ENCODE results near the gene EXO1.

DNA sequence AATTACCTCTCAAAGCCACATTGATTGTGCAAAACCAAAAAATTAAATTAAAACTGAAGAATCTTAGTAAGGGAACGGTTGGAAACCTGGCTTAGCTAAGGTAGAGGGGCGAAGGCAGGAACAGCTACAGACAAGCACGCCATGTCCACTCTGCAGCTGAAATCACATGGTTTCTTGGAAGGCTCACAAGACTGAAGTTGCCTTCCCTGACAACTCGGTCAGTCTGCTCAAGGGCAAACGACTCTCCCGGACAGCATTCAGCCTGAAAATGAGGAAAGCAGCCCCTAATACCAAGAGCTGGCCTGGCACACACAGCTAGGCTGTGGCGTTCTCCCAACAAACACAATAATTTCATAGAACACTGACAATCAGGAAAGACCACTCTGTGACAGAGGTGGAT is 86.9 kb downstream of the EXO1 start:
- TF ChIP-seq, protein P1, sequence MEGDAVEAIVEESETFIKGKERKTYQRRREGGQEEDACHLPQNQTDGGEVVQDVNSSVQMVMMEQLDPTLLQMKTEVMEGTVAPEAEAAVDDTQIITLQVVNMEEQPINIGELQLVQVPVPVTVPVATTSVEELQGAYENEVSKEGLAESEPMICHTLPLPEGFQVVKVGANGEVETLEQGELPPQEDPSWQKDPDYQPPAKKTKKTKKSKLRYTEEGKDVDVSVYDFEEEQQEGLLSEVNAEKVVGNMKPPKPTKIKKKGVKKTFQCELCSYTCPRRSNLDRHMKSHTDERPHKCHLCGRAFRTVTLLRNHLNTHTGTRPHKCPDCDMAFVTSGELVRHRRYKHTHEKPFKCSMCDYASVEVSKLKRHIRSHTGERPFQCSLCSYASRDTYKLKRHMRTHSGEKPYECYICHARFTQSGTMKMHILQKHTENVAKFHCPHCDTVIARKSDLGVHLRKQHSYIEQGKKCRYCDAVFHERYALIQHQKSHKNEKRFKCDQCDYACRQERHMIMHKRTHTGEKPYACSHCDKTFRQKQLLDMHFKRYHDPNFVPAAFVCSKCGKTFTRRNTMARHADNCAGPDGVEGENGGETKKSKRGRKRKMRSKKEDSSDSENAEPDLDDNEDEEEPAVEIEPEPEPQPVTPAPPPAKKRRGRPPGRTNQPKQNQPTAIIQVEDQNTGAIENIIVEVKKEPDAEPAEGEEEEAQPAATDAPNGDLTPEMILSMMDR (IDR thresholded peaks at IDR 0.05): no peak
- no peak for TF ChIP-seq POLR2A (IDR thresholded peaks at IDR 0.05)

All from right lobe of liver (tissue), 4 donors.